Measurements from ENCODE around the gene CDK5RAP3. TPM values are rescaled to one million over a fixed set of nuclear protein-coding genes. Genes with fewer than 3 reads are reported as not detected.
A peak's percentile ranks its signal among the peaks of the same experiment; 100 is the strongest.

Gene CDK5RAP3
- total and polyA plus RNA-seq, 2 of the 13 experiments (the other 11 are each of a cell fraction or from before 2014, with no cell fraction given): 128 to 154 TPM

GRCh38 chr17:47941246-47942095 is 29.4 kb upstream of the CDK5RAP3 start, which contains the start of gene PNPO (continued):
- TF ChIP-seq UBTF (CRISPR knock-in tag; IDR thresholded peaks at IDR 0.05) (peak; percentile 90), KLF15 (CRISPR knock-in tag; IDR thresholded peaks at IDR 0.05; ENCODE audit: borderline replicate concordance) (peak; percentile 75; the same call in 1 of the 2 replicates), ARID5B (CRISPR knock-in tag; IDR thresholded peaks at IDR 0.05) (peak; percentile 65), DDIT3 (CRISPR knock-in tag; IDR thresholded peaks at IDR 0.05) (no peak), PRDM10 (CRISPR knock-in tag; IDR thresholded peaks at IDR 0.05; ENCODE audit: low read depth) (peak; percentile 88), ASH2L (IDR thresholded peaks at IDR 0.05; ENCODE audit: insufficient read length, low read depth, low read length) (peak; percentile 98), ZNF784 (CRISPR knock-in tag; IDR thresholded peaks at IDR 0.05; ENCODE audit: borderline replicate concordance) (peak; percentile 86), ZBTB2 (CRISPR knock-in tag; IDR thresholded peaks at IDR 0.05; ENCODE audit: low read depth) (peak; percentile 85; the same call in 1 of the 2 replicates), NRL (CRISPR knock-in tag; IDR thresholded peaks at IDR 0.05; ENCODE audit: borderline replicate concordance) (peak; percentile 99), ZNF652 (CRISPR knock-in tag; IDR thresholded peaks at IDR 0.05; ENCODE audit: borderline replicate concordance, low read depth) (peak; percentile 13; the same call in 1 of the 2 replicates), ISL2 (CRISPR knock-in tag; IDR thresholded peaks at IDR 0.05) (peak; percentile 43), NFRKB (IDR thresholded peaks at IDR 0.05) (no peak)
